ENCODE data around the gene HTRA3. TPM values are rescaled to one million over a fixed set of nuclear protein-coding genes. Genes with fewer than 3 reads are reported as not detected.
"Not testable (repeated sequence)": the region's sequence is repeated elsewhere in the genome, so short reads cannot be mapped to it uniquely, and the experiment has no call there.

The HTRA3 gene
- total RNA-seq, 2 experiments from 2014 or later, result not detected

- Mint-ChIP-seq H3K4me1 (no peaks in the 10 kb centered on the region), H3K9me3 (peaks cover 2% of the 10 kb centered on the region), H3K27ac (no peak overlapping the region), H3K36me3 (ENCODE audit: low read depth) (no peaks in the 10 kb centered on the region), H3K4me3 (no peak overlapping the region), H3K27me3 (peaks cover 6% of the 10 kb centered on the region)
- ChIA-PET POLR2A (no interaction called here), CTCF (no interaction called here)
- no peak for DNase-seq
Observed at GRCh38 chr4:8341691-8342090, 72.1 kb downstream of the HTRA3 start.

GRCh38 chr4:8342651-8343261 is 73.2 kb downstream of the HTRA3 start:
- ChIA-PET POLR2A (no interaction called here), CTCF (no interaction called here)
- no peaks in the 10 kb centered on the region for H3K9me3 Mint-ChIP-seq
- no peaks in the 10 kb centered on the region for H3K36me3 Mint-ChIP-seq (ENCODE audit: low read depth)
- H3K27me3 Mint-ChIP-seq, result peaks cover 6% of the 10 kb centered on the region
- H3K4me3 Mint-ChIP-seq, result no peak overlapping the region
- H3K4me1 Mint-ChIP-seq, result no peaks in the 10 kb centered on the region
- H3K27ac Mint-ChIP-seq, result no peak overlapping the region
- DNase-seq, result no peak

GRCh38 chr4:8343262-8343966 is 73.9 kb downstream of the HTRA3 start:
- Mint-ChIP-seq H3K4me3 (no peak overlapping the region), H3K27me3 (peaks cover 2% of the 10 kb centered on the region), H3K9me3 (no peaks in the 10 kb centered on the region), H3K4me1 (no peaks in the 10 kb centered on the region), H3K36me3 (ENCODE audit: low read depth) (no peaks in the 10 kb centered on the region), H3K27ac (no peak overlapping the region)
- no peak for DNase-seq
- ChIA-PET POLR2A (no interaction called here), CTCF (no interaction called here)

GRCh38 chr4:8343967-8344331 is 74.4 kb downstream of the HTRA3 start:
- CTCF ChIA-PET, result no interaction called here
- Mint-ChIP-seq H3K36me3 (ENCODE audit: low read depth) (no peaks in the 10 kb centered on the region), H3K9me3 (no peaks in the 10 kb centered on the region), H3K4me3 (no peak overlapping the region), H3K4me1 (no peaks in the 10 kb centered on the region), H3K27me3 (no peaks in the 10 kb centered on the region), H3K27ac (no peak overlapping the region)
- POLR2A ChIA-PET, result no interaction called here
- DNase-seq, result no peak

GRCh38 chr4:8344377-8344776 is 74.8 kb downstream of the HTRA3 start:
- H3K4me3 Mint-ChIP-seq, result no peak overlapping the region
- no peak for DNase-seq
- no peaks in the 10 kb centered on the region for H3K4me1 Mint-ChIP-seq
- no peaks in the 10 kb centered on the region for H3K27me3 Mint-ChIP-seq
- H3K36me3 Mint-ChIP-seq (ENCODE audit: low read depth), result no peaks in the 10 kb centered on the region
- H3K27ac Mint-ChIP-seq, result no peak overlapping the region
- ChIA-PET CTCF (no interaction called here), POLR2A (no interaction called here)
- H3K9me3 Mint-ChIP-seq, result no peaks in the 10 kb centered on the region

- Mint-ChIP-seq H3K36me3 (ENCODE audit: low read depth) (no peaks in the 10 kb centered on the region), H3K9me3 (no peaks in the 10 kb centered on the region), H3K4me3 (no peak overlapping the region), H3K27me3 (no peaks in the 10 kb centered on the region), H3K4me1 (no peaks in the 10 kb centered on the region), H3K27ac (no peak overlapping the region)
- ChIA-PET CTCF (no interaction called here), POLR2A (no interaction called here)
- no peak for DNase-seq
Observed at GRCh38 chr4:8345053-8345945, 75.7 kb downstream of the HTRA3 start.

- Mint-ChIP-seq H3K36me3 (ENCODE audit: low read depth) (no peaks in the 10 kb centered on the region), H3K4me3 (no peak overlapping the region), H3K27ac (no peak overlapping the region), H3K9me3 (no peaks in the 10 kb centered on the region), H3K27me3 (no peaks in the 10 kb centered on the region), H3K4me1 (no peaks in the 10 kb centered on the region)
- ChIA-PET CTCF (no interaction called here), POLR2A (no interaction called here)
- no peak for DNase-seq
Observed at GRCh38 chr4:8345946-8346814, 76.6 kb downstream of the HTRA3 start.

GRCh38 chr4:8346838-8347605 is 77.5 kb downstream of the HTRA3 start:
- H3K9me3 Mint-ChIP-seq, result no peaks in the 10 kb centered on the region
- ChIA-PET POLR2A (no interaction called here), CTCF (no interaction called here)
- H3K4me3 Mint-ChIP-seq, result no peak overlapping the region
- no peaks in the 10 kb centered on the region for H3K36me3 Mint-ChIP-seq (ENCODE audit: low read depth)
- no peaks in the 10 kb centered on the region for H3K27me3 Mint-ChIP-seq
- no peak for DNase-seq
- H3K27ac Mint-ChIP-seq, result no peak overlapping the region
- no peaks in the 10 kb centered on the region for H3K4me1 Mint-ChIP-seq

- DNase-seq, result no peak
- Mint-ChIP-seq H3K4me3 (no peak overlapping the region), H3K27me3 (no peaks in the 10 kb centered on the region), H3K27ac (no peak overlapping the region), H3K9me3 (no peaks in the 10 kb centered on the region), H3K4me1 (no peaks in the 10 kb centered on the region), H3K36me3 (ENCODE audit: low read depth) (no peaks in the 10 kb centered on the region)
- ChIA-PET POLR2A (no interaction called here), CTCF (no interaction called here)
Observed at GRCh38 chr4:8347660-8348059, 78.1 kb downstream of the HTRA3 start.

- no peaks in the 10 kb centered on the region for H3K36me3 Mint-ChIP-seq (ENCODE audit: low read depth)
Observed at GRCh38 chr4:8348071-8348470, 78.5 kb downstream of the HTRA3 start.

GRCh38 chr4:8349236-8349635 is 79.7 kb downstream of the HTRA3 start:
- H3K9me3 Mint-ChIP-seq; H3K27ac Mint-ChIP-seq; DNase-seq; H3K36me3 Mint-ChIP-seq (ENCODE audit: low read depth); CTCF ChIA-PET; POLR2A ChIA-PET; H3K4me3 Mint-ChIP-seq; H3K27me3 Mint-ChIP-seq; H3K4me1 Mint-ChIP-seq: not testable (repeated sequence)

More at GRCh38 chr4:8348071-8348470, 78.5 kb downstream of the HTRA3 start:
- Mint-ChIP-seq H3K27ac (no peak overlapping the region), H3K4me3 (no peak overlapping the region), H3K9me3 (no peaks in the 10 kb centered on the region), H3K27me3 (no peaks in the 10 kb centered on the region), H3K4me1 (no peaks in the 10 kb centered on the region)
- ChIA-PET CTCF (no interaction called here), POLR2A (no interaction called here)
- DNase-seq, result no peak

- ChIA-PET CTCF (no interaction called here), POLR2A (no interaction called here)
- Mint-ChIP-seq H3K4me3 (no peak overlapping the region), H3K36me3 (ENCODE audit: low read depth) (no peaks in the 10 kb centered on the region), H3K27ac (no peak overlapping the region), H3K9me3 (no peaks in the 10 kb centered on the region), H3K4me1 (no peaks in the 10 kb centered on the region), H3K27me3 (no peaks in the 10 kb centered on the region)
- no peak for DNase-seq
Observed at GRCh38 chr4:8349664-8350236, 80.2 kb downstream of the HTRA3 start.
